AG09319 (cell line): ENCODE results near the gene MAP2K3.

Experiments
- DNase-seq: peaks from one replicate; pipeline ENCODE4 v3.0.0-alpha.2; 2010; ENCODE audit warnings: low read depth; ENCODE audit errors: extremely low read depth
- TF ChIP-seq, protein P1 (sequence below): IDR thresholded peaks from 2 replicates; pipeline ENCODE4 v1.5.1; 2011; ENCODE audit warnings: low read depth, mild to moderate bottlenecking, inconsistent platforms, low read length, moderate library complexity

The MAP2K3 gene

DNA sequence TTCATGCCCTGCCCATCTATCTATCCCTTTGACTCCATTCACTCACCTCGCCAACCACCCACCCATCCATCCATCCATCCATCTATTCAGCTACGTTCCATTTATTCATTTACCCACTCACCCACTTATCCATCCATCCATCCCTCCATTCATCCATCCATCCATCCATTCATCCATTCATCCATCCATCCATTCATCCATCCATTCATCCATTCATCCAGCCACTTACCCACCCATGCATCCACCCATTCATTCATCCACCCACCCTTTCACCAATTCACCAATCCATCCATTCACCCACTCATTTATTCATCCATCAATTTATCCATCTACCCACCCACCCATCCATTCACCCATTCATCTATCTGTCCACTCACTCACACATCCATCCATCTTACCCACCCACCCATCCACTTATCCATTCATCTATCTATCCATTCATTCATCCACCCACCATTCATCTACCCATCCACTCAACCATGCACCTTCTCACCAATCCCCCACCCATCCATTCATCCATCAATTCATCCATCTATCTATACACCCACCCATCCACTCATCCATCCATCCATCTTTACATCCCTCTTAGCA is 72.1 kb downstream of the MAP2K3 start:
- DNase-seq = no peak
- TF ChIP-seq, protein P1, sequence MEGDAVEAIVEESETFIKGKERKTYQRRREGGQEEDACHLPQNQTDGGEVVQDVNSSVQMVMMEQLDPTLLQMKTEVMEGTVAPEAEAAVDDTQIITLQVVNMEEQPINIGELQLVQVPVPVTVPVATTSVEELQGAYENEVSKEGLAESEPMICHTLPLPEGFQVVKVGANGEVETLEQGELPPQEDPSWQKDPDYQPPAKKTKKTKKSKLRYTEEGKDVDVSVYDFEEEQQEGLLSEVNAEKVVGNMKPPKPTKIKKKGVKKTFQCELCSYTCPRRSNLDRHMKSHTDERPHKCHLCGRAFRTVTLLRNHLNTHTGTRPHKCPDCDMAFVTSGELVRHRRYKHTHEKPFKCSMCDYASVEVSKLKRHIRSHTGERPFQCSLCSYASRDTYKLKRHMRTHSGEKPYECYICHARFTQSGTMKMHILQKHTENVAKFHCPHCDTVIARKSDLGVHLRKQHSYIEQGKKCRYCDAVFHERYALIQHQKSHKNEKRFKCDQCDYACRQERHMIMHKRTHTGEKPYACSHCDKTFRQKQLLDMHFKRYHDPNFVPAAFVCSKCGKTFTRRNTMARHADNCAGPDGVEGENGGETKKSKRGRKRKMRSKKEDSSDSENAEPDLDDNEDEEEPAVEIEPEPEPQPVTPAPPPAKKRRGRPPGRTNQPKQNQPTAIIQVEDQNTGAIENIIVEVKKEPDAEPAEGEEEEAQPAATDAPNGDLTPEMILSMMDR = no peak

DNA sequence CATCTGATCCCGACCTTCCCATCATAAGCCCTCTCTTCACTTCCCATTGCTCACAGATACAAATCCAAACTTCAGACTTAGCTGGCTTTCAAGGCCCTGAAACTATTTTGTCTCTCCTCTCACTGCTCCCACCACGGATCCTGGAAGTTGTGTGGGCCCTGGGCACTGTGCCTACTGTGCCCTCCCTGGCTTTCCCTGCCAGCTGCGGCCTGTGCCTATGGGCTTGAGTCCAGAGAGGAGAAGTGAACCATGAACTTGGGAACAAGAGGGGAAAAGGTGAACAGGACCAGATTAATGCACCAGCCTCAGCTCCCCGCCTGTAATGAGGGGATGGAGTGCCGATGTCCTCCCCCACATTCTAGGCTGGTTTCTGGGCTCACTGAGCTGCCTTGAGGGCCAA is 72.8 kb downstream of the MAP2K3 start:
- DNase-seq = no peak
- TF ChIP-seq, protein P1 = no peak

DNA sequence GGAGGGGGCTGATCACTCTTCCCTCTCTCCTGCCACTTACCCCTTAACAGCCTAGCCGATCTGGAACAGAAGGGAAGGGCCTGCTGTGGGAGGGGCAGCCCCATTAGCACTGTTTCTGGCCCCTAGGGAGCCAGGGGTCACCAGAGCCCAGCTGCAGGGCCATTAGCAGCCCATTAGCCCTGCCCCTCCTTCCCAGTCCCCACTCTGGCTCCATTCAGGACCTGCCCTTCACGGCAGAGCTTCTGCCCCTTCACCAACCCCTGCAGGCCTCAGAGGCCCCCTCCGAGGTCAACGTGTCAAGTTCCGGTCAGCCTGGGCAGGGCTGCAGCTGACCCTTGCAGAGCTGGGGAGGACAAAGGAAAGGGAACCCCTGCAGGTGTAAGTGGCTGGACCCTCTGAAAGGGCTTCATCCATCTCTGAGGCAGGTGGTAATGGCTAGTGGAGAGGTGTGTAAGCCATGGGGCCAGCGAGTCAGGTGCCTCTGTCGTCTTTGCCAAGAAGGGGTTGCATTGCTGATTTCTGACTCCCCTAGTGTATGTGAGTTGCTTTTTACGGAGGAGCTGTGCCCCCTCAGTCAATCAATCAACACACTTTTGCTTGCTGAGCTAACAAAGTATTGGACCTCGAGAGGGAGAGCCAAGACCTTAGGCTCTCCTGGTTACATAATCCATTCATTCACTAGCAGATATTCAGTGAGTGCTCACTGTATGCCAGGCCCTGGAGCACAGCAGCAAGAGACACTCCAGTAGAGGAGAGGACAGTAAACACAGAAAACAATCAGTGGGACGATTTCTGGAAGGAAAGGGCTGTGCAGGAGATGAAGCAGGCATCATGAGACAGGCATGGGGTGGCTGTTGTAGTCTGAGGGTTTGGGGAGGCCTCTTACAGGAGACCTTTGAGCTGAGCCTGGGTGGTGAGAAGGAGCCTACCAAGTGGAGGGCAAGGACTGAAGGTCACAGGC is 73.5 kb downstream of the MAP2K3 start:
- TF ChIP-seq, protein P1 = no peak
- no peak for DNase-seq

DNA sequence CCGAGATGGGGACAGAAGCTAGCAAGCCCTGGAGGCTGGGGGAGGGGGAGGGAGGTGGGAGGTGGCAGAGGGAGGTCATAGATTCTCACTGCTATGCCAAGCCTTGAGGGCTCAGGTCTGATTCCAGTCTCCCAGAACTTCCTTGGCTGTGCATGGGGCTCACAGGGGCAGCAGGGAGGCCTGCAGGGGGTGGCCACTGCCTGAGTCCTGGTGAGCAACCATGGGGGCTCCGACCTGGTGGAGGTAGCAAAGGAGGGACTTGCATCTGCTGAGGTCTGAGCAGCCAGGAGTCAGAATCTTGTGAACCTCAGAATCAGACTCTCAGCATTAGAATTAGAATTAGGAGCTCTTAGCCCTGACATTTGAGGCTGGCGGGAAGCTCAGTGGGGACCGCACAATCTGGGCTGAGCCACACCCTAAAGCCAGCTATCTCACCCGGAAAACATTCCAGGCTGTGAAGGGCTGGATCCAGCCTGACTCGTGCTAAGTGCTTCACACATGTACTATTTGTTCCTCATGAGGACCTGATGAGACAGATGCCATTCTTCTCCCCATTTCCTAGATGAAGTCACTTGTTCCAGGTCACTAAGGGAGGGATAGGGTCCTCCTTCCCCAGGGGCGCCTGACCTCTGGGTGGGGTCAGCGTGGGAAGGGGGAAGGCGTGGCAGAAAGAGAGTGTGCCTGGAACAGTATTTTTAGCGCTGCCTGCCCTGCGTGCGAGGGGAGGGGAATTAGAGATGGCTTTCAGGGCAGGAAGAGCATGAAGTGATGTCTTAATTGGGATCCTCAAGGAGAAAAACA is 74.4 kb downstream of the MAP2K3 start:
- TF ChIP-seq, protein P1 = no peak
- no peak for DNase-seq

DNA sequence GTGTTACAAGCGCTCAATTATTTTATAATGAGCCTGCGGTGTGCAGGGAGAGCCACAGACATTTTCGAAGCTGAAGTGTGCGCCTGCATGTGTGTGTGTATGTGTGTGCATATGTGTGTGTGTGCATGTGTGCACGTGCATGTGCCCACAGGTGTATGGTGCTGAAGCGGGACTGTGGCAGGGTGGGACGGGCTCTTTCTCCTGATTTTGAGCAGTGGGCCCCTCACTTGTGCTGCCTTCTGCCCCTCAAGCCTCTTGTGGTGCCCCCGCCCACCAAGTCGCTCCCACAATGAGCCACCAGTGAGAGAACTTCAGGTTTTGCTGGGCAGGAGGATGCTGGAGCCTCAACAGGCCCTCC is 75.0 kb downstream of the MAP2K3 start:
- no peak for DNase-seq
- TF ChIP-seq, protein P1 = no peak

DNA sequence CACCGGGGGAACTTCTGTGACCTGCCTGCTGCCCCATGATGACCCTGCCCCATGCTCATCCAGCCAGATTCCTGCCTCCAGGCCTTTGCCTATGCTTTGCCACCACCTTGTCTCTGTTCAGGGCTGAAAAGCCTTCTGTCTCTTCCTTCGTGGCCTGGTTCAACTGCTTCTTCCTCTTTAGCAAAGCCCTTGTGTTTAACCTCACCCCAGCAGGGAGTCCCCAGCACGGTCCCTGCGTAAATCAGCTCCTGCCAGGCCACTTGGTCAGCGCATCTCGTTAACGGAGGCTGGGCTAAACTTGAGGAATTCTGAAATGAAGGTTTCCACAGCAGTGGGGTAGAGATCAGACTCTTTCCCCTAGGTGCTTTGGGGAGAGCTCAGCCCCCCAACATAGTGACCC is 75.5 kb downstream of the MAP2K3 start:
- DNase-seq = no peak
- TF ChIP-seq, protein P1 = no peak
